GM12875 (cell line): ENCODE measurements around the gene NEFH.

Source experiments
- H3K4me3 ChIP-seq: one replicate; pipeline ENCODE4 v1.5.1; 2011; ENCODE audit warnings: low read depth, low read length, control low read depth
- TF ChIP-seq, protein P1 (sequence below): IDR thresholded peaks from 2 replicates; pipeline ENCODE4 v1.5.1; 2011; ENCODE audit warnings: low read depth, mild to moderate bottlenecking, control low read depth, inconsistent platforms, low read length, moderate library complexity, borderline replicate concordance; ENCODE audit not compliant: insufficient read depth

The NEFH gene

DNA sequence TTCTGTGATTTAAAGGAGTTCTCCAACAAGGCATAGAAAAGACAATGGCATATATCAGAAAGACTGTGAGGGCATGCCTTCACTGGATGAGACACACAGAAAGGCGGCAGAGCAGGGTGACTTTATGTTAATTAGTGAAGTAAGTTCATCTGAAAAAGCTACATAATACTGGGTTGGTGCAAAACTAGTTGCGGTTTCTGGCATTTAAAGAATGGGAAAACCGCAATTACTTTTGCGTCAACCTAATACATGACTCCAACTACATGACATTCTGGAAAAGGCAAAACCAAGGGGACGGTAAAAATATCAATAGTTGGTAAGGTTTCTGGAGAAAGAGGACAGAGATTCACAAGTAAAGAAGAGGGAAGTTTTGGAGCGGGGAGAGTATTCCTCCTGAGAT, 36.6 kb upstream of the NEFH start:
- H3K4me3 ChIP-seq = no peak overlapping the region
- TF ChIP-seq, protein P1, sequence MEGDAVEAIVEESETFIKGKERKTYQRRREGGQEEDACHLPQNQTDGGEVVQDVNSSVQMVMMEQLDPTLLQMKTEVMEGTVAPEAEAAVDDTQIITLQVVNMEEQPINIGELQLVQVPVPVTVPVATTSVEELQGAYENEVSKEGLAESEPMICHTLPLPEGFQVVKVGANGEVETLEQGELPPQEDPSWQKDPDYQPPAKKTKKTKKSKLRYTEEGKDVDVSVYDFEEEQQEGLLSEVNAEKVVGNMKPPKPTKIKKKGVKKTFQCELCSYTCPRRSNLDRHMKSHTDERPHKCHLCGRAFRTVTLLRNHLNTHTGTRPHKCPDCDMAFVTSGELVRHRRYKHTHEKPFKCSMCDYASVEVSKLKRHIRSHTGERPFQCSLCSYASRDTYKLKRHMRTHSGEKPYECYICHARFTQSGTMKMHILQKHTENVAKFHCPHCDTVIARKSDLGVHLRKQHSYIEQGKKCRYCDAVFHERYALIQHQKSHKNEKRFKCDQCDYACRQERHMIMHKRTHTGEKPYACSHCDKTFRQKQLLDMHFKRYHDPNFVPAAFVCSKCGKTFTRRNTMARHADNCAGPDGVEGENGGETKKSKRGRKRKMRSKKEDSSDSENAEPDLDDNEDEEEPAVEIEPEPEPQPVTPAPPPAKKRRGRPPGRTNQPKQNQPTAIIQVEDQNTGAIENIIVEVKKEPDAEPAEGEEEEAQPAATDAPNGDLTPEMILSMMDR = no peak

DNA sequence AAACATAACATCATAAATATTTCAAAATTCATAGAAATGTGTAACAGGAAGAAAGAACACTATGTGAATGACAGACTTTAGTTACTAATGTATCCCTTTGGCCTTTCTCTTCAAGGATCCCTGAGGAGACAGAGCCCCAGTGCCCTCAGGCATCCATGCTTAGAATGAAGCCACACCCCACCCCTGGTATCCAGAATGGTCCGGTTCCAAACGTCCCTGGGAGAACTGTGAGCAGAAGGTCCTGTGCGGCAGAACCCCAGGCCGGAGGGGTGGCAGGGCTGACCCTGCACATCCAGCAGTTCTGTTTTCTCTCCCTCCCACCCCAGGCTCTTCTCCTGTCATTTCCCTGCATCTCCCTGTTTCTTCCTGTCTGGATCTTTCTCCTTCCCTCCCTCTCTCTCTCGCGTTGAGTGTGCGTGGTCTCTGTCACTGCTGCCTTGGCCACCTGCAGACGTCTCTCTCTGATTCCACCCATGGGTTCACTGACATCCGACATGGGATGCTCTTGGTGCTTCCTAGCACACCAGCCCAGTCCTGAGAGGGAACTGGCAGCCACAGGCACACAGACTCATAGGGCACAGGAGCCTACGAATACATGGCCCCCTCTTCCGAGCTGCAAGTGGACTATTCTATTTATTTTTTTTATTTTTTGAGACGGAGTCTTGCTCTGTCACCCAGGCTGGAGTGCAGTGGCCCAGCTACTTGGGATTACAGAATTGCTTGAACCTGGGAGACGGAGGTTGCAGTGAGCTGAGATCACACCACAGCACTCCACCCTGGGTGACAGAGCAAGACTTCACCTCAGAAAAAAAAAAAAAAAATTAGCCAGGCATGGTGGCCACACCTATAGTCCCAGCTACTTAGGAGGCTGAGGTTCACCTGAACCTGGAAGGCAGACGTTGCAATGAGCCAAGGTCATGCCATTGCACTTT, 35.9 kb upstream of the NEFH start:
- no peak overlapping the region for H3K4me3 ChIP-seq
- TF ChIP-seq, protein P1 = no peak

DNA sequence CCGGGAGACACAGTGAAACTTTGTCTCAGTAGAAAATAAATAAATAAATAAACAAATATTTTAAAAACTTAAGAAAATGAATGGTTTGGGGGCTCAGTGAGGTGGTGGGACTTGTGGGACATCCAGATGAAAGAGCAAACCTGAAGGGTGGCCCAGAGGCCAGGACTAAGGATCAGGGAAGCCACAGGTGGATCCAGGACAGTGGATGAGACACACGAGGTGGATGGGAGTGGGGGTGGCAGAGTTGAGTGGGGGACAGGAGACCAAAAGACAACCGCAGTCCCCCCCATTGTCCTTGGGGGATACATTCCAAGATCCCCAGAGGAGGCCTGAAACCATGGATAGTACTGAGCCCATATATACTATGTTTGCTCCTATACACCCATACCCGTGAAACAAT, 34.5 kb upstream of the NEFH start:
- H3K4me3 ChIP-seq = no peak overlapping the region
- TF ChIP-seq, protein P1 = no peak

DNA sequence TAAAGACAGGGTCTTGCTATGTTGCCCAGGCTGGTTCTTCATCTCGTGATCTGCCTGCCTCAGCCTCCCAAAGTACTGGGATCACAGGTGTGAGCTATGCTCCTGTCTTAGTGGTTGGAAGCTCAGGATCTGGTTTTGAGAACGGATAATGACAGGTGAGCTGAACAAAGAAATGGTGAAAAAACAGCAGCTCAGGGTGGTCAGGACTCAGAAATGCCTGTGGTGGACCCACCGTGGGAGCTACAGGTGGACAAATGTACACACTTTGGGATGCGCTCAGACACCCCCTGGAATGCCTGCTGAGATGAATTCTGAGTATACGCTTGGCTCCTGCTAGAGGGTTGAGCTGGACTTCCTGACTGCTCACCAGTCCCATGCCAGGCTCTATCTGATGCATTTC, 32.1 kb upstream of the NEFH start:
- TF ChIP-seq, protein P1 = no peak
- H3K4me3 ChIP-seq = no peak overlapping the region

DNA sequence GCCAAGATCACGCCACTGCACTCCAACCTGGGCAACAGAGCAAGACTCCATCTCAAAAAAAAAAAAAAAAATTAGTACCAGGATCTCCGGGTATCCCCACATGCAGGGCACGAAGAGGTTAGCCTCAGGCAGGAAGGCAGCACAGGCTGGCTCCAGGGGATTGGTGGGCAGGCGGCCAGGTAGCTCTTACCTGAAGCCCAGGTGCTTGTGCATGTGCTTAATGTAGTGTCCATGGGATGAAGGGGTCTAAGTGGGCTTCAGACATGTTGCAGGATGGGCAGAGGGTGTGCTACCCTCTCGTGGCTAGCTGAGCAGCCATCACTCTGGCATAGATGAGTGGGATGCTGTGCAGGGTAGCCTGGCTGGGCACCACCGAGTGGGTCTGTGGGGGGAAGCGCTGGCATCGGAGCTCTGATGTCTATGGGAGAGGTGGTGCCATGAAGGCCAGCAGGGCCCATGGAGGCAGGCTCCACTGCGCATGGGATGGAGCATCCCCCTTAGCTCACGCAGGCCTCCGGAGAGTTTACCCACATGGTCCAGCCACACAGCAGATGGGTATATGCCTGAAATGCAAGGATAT, 30.6 kb upstream of the NEFH start:
- TF ChIP-seq, protein P1 = no peak
- H3K4me3 ChIP-seq = no peak overlapping the region

DNA sequence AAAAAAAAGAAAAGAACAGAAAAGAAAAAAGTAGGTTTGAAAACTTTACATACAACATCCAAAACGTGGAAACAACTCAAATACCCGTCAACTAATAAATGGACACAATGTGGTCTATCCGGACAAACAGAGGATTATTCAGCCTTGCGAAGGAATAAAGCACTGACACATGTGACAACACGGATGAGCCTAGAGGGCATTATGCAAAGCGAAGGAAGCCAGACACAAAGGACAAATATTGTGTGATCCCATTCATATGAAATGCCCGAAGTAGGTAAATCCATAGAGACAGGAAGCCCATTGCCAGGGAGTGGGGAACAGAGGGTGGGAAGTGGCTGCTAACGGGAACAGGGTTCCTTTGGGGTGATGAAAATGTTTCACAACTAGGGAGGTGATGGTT, 29.8 kb upstream of the NEFH start:
- TF ChIP-seq, protein P1 = no peak

DNA sequence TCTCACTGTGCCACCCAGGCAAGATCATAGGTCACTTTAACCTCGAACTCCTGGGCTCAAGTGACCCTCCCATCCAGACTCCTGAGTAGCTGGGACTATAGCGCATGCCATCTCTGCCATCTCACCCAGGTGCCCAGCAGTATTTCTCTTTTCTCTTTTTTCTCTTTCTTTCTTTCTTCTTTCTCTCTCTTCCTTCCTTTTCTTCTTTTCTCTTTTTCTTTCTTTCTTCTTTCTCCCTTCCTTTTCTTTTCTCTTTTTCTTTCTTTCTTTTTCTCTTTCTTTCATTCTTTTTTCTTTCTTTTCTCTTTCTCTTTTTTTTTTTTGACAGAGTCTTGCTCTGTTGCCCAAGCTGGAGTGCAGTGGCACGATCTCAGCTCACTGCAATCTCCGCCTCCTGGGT, 28.2 kb upstream of the NEFH start:
- H3K4me3 ChIP-seq = no peak overlapping the region
- TF ChIP-seq, protein P1 = no peak

More for the DNA sequence above, 29.8 kb upstream of the NEFH start:
- H3K4me3 ChIP-seq = no peak overlapping the region
